HepG2 (cell line): ENCODE data around the gene RAC2. TPM values are rescaled to one million over a fixed set of nuclear protein-coding genes. Genes with fewer than 3 reads are reported as not detected.
A peak's percentile ranks its signal among the peaks of the same experiment; 100 is the strongest.

Experiments used
- DRAP1 ChIP-seq: IDR thresholded peaks from 2 replicates; pipeline ENCODE4 v1.6.1; 2016; ENCODE audit warnings: missing genetic modification reagents, missing compliant biosample characterization
- HDAC6 ChIP-seq: fragments of 200-600 bp; sonication (generic); IDR thresholded peaks from 2 replicates; pipeline ENCODE4 v1.7.0; 2017; ENCODE audit warnings: mild to moderate bottlenecking, antibody characterized with exemption, low read length, low read depth
- HNF4A ChIP-seq: sonication (generic); formaldehyde crosslinking; IDR thresholded peaks from 2 replicates; pipeline ENCODE4 v1.4.0; 2020; ENCODE audit warnings: missing genetic modification reagents
- NKX3-1 ChIP-seq: sonication (generic); formaldehyde crosslinking; IDR thresholded peaks from 2 replicates; pipeline ENCODE4 v1.5.0; 2020; ENCODE audit warnings: missing genetic modification reagents
- PHB2 ChIP-seq: fragments of 450-650 bp; IDR thresholded peaks from 2 replicates; pipeline ENCODE4 v1.6.1; 2018; ENCODE audit not compliant: partially characterized antibody
- PLSCR1 ChIP-seq: sonication (generic); formaldehyde crosslinking; IDR thresholded peaks from 2 replicates; pipeline ENCODE4 v1.5.0; 2020; ENCODE audit warnings: missing genetic modification reagents, mild to moderate bottlenecking, borderline replicate concordance
- RFX3 ChIP-seq: IDR thresholded peaks from 2 replicates; pipeline ENCODE4 v1.6.1; 2016; ENCODE audit warnings: missing biosample characterization, missing genetic modification reagents
- SP4 ChIP-seq: sonication (generic); formaldehyde crosslinking; IDR thresholded peaks from 2 replicates; pipeline ENCODE4 v1.8.1; 2023; ENCODE audit warnings: mild to moderate bottlenecking, missing genetic modification reagents
- TMF1 ChIP-seq: sonication (generic); formaldehyde crosslinking; IDR thresholded peaks from 2 replicates; pipeline ENCODE4 v1.8.1; 2022; ENCODE audit warnings: low read depth, missing genetic modification reagents
- ZBTB39 ChIP-seq: sonication (generic); formaldehyde crosslinking; IDR thresholded peaks from 2 replicates; pipeline ENCODE4 v1.5.0; 2020; ENCODE audit warnings: missing genetic modification reagents
- ZNF12 ChIP-seq: sonication (generic); formaldehyde crosslinking; IDR thresholded peaks from 2 replicates; pipeline ENCODE4 v1.5.0; 2020; ENCODE audit warnings: missing genetic modification reagents
- ZNF281 ChIP-seq: sonication (generic); formaldehyde crosslinking; IDR thresholded peaks from 2 replicates; pipeline ENCODE4 v1.4.0; 2020; ENCODE audit warnings: missing genetic modification reagents, borderline replicate concordance
- ZNF512B ChIP-seq: sonication (generic); formaldehyde crosslinking; IDR thresholded peaks from 2 replicates; pipeline ENCODE4 v1.5.1; 2020; ENCODE audit warnings: missing genetic modification reagents, mild to moderate bottlenecking, borderline replicate concordance
- ZNF543 ChIP-seq: sonication (generic); formaldehyde crosslinking; IDR thresholded peaks from 2 replicates; pipeline ENCODE4 v1.4.0; 2020; ENCODE audit warnings: mild to moderate bottlenecking, missing genetic modification reagents
- ZNF574 ChIP-seq: sonication (generic); formaldehyde crosslinking; IDR thresholded peaks from 2 replicates; pipeline ENCODE4 v1.4.0; 2020; ENCODE audit warnings: missing genetic modification reagents
- ZNF776 ChIP-seq: sonication (generic); formaldehyde crosslinking; IDR thresholded peaks from 2 replicates; pipeline ENCODE4 v1.4.0; 2020; ENCODE audit warnings: mild to moderate bottlenecking, missing genetic modification reagents
- ZNF788 ChIP-seq: sonication (generic); formaldehyde crosslinking; IDR thresholded peaks from 2 replicates; pipeline ENCODE4 v1.5.0; 2020; ENCODE audit warnings: mild to moderate bottlenecking, missing genetic modification reagents, borderline replicate concordance
- polyA plus RNA-seq, 8 experiments: library from polyadenylated mRNA; depleted of rRNA in 3 of 8; stranded (reverse) in 7 of 8; unstranded in 1 of 8; fragments of >200 nt; fragmentation: Illumina TruSeq in 4 of 8; extraction: Trizol in 4 of 8; gene quantifications; 2 replicates each; pipeline versions ENCODE4 v1.2.1 to v1.2.3, GENCODE V29; 2011 to 2016; ENCODE audit warnings: low read depth in 4 of 8, missing spikeins in 1 of 8, mixed read lengths in 1 of 8; ENCODE audit not compliant: insufficient read depth in 1 of 8
- total RNA-seq, 5 experiments: library from RNA; depleted of rRNA; stranded (reverse); fragments of >200 nt; fragmentation: Illumina TruSeq; extraction: Trizol; gene quantifications; 2 replicates each; pipeline ENCODE4 v1.2.3, GENCODE V29; 2016; ENCODE audit warnings: low read depth in 1 of 5

Gene RAC2
- total and polyA plus RNA-seq, 2 of the 13 experiments (the other 11 are each of a cell fraction or from before 2014, with no cell fraction given), result 0.73 TPM; not detected in 1

GRCh38 chr22:37197451-37198257 is 46.4 kb downstream of the RAC2 start (continued):
- TF ChIP-seq ZNF776 (CRISPR knock-in tag) (peak; percentile 69; the same call in 1 of the 2 replicates), PHB2 (no peak), RFX3 (CRISPR knock-in tag) (no peak), ZNF543 (no peak), DRAP1 (CRISPR knock-in tag) (no peak), HNF4A (CRISPR knock-in tag) (no peak; the same call in 1 of the 2 replicates), ZNF281 (CRISPR knock-in tag) (no peak), NKX3-1 (CRISPR knock-in tag) (no peak), ZNF12 (CRISPR knock-in tag) (no peak), PLSCR1 (CRISPR knock-in tag) (no peak), HDAC6 (no peak), ZNF512B (no peak), SP4 (CRISPR knock-in tag) (no peak), TMF1 (CRISPR knock-in tag) (no peak), ZNF574 (CRISPR knock-in tag) (no peak; the same call in 1 of the 2 replicates), ZNF788 (CRISPR knock-in tag) (0 out of 2 replicates have a peak, but pooled peaks have one; percentile 52), ZBTB39 (no peak)
